ENCODE measurements around the gene LRCOL1.

LRCOL1 gene

DNA sequence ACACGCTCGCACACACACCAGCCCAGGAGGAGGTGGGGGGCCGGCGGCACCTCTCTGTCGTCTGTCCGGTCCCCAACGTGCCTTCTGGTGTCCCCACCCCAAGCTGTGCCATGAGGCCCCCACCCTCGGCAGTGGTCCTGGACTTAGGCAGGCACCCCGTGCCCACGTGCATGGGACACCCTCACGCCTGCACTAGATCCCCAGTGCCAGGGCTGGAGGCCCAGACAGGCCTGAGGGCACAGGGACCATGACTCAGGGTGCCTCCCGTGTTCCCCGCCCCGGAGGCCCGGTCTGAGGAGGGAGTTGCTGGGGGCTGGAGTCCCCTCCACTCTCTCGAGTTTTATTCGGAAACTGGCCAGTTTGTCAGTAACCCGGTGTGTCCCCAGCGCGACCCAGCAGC, 38.8 kb downstream of the LRCOL1 start:
- Histone ChIP-seq H3K36me3 (ENCODE audit: insufficient read depth, low read length) (no peaks in the 10 kb centered on the region), H3K79me2 (ENCODE audit: insufficient read depth, low read length) (no peaks in the 10 kb centered on the region), H4K20me1 (ENCODE audit: insufficient read depth, low read length) (no peaks in the 10 kb centered on the region), H3K9ac (ENCODE audit: low read length) (no peak overlapping the region), H3K4me1 (ENCODE audit: insufficient read depth, low read length, severe bottlenecking) (no peaks in the 10 kb centered on the region), H3K4me3 (ENCODE audit: low read depth, low read length, poor library complexity, severe bottlenecking) (no peak overlapping the region), H3K9me2 (ENCODE audit: low read depth, low read length) (no peaks in the 10 kb centered on the region), H3K27me3 (ENCODE audit: insufficient read depth, low read length) (no peaks in the 10 kb centered on the region), H2AFZ (ENCODE audit: low read length) (no peak overlapping the region), H3K4me2 (ENCODE audit: low read length) (no peak overlapping the region), H3K9me3 (ENCODE audit: low read length) (no peaks in the 10 kb centered on the region), H3K27ac (ENCODE audit: low read depth, low read length, poor library complexity, severe bottlenecking) (no peak overlapping the region), H3F3A (ENCODE audit: insufficient read depth, low read length) (no peaks in the 10 kb centered on the region)
- TF ChIP-seq EZH2 (IDR thresholded peaks at IDR 0.05; ENCODE audit: borderline replicate concordance, low read length), result no peak
- TF ChIP-seq, protein P1, sequence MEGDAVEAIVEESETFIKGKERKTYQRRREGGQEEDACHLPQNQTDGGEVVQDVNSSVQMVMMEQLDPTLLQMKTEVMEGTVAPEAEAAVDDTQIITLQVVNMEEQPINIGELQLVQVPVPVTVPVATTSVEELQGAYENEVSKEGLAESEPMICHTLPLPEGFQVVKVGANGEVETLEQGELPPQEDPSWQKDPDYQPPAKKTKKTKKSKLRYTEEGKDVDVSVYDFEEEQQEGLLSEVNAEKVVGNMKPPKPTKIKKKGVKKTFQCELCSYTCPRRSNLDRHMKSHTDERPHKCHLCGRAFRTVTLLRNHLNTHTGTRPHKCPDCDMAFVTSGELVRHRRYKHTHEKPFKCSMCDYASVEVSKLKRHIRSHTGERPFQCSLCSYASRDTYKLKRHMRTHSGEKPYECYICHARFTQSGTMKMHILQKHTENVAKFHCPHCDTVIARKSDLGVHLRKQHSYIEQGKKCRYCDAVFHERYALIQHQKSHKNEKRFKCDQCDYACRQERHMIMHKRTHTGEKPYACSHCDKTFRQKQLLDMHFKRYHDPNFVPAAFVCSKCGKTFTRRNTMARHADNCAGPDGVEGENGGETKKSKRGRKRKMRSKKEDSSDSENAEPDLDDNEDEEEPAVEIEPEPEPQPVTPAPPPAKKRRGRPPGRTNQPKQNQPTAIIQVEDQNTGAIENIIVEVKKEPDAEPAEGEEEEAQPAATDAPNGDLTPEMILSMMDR (IDR thresholded peaks at IDR 0.05; ENCODE audit: low read length), result no peak

DNA sequence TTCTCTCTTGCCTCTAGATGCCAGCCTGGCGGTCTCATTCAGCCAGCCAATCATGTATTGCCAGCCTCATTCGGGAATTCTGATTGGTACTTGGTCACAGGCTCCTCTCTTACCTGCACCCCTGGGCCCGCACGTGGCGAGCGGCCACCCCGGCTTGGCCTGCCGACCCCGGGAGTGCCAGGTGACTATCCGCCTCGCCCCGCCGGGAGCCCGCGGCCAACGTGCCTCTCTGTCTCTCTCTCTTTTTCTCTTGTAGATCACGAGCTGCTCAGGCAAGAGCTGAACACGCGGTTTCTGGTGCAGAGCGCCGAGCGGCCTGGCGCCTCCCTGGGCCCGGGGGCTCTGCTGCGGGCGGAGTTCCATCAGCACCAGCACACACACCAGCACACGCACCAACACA, 39.3 kb downstream of the LRCOL1 start:
- no peaks in the 10 kb centered on the region for H3K36me3 ChIP-seq (ENCODE audit: insufficient read depth, low read length)
- H4K20me1 ChIP-seq (ENCODE audit: insufficient read depth, low read length), result no peaks in the 10 kb centered on the region
- H3K9me2 ChIP-seq (ENCODE audit: low read depth, low read length), result no peaks in the 10 kb centered on the region
- H3K9ac ChIP-seq (ENCODE audit: low read length), result no peak overlapping the region
- TF ChIP-seq, protein P1 (IDR thresholded peaks at IDR 0.05; ENCODE audit: low read length), result no peak
- TF ChIP-seq EZH2 (IDR thresholded peaks at IDR 0.05; ENCODE audit: borderline replicate concordance, low read length), result no peak
- no peak overlapping the region for H2AFZ ChIP-seq (ENCODE audit: low read length)
- H3K4me1 ChIP-seq (ENCODE audit: insufficient read depth, low read length, severe bottlenecking), result no peaks in the 10 kb centered on the region
- H3K4me2 ChIP-seq (ENCODE audit: low read length), result no peak overlapping the region
- no peaks in the 10 kb centered on the region for H3F3A ChIP-seq (ENCODE audit: insufficient read depth, low read length)
- no peaks in the 10 kb centered on the region for H3K27me3 ChIP-seq (ENCODE audit: insufficient read depth, low read length)
- no peak overlapping the region for H3K27ac ChIP-seq (ENCODE audit: low read depth, low read length, poor library complexity, severe bottlenecking)
- no peaks in the 10 kb centered on the region for H3K9me3 ChIP-seq (ENCODE audit: low read length)
- no peak overlapping the region for H3K4me3 ChIP-seq (ENCODE audit: low read depth, low read length, poor library complexity, severe bottlenecking)
- no peaks in the 10 kb centered on the region for H3K79me2 ChIP-seq (ENCODE audit: insufficient read depth, low read length)

DNA sequence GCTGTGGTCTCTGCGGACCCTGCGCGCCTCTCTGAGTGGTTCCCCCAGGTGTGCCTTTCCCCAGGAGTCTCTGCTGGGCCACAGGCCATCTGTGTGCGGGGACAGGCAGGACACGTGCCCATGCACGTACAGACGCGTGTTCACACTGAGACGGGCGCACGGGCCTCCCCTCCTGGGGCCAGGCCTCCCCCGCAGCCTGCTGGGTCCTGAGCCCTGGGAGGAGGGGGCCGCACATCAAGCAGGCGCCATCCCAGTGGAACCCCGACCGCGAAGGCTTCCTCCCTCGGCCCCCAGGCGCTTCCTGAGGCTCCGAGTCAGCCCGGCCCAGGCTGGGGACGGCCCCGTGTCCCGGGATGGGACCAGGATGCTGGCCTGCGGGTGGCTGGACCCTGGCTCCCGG, 39.7 kb downstream of the LRCOL1 start:
- H3K9me3 ChIP-seq (ENCODE audit: low read length), result no peaks in the 10 kb centered on the region
- no peaks in the 10 kb centered on the region for H3F3A ChIP-seq (ENCODE audit: insufficient read depth, low read length)
- H3K4me1 ChIP-seq (ENCODE audit: insufficient read depth, low read length, severe bottlenecking), result no peaks in the 10 kb centered on the region
- H4K20me1 ChIP-seq (ENCODE audit: insufficient read depth, low read length), result no peaks in the 10 kb centered on the region
- no peak overlapping the region for H3K4me3 ChIP-seq (ENCODE audit: low read depth, low read length, poor library complexity, severe bottlenecking)
- H3K9me2 ChIP-seq (ENCODE audit: low read depth, low read length), result no peaks in the 10 kb centered on the region
- H3K4me2 ChIP-seq (ENCODE audit: low read length), result no peak overlapping the region
- no peaks in the 10 kb centered on the region for H3K27me3 ChIP-seq (ENCODE audit: insufficient read depth, low read length)
- no peaks in the 10 kb centered on the region for H3K36me3 ChIP-seq (ENCODE audit: insufficient read depth, low read length)
- H2AFZ ChIP-seq (ENCODE audit: low read length), result no peak overlapping the region
- H3K9ac ChIP-seq (ENCODE audit: low read length), result no peak overlapping the region
- H3K27ac ChIP-seq (ENCODE audit: low read depth, low read length, poor library complexity, severe bottlenecking), result no peak overlapping the region
- no peak for TF ChIP-seq EZH2 (IDR thresholded peaks at IDR 0.05; ENCODE audit: borderline replicate concordance, low read length)
- TF ChIP-seq, protein P1 (IDR thresholded peaks at IDR 0.05; ENCODE audit: low read length), result no peak
- no peaks in the 10 kb centered on the region for H3K79me2 ChIP-seq (ENCODE audit: insufficient read depth, low read length)
